ENCODE measurements around the gene MUSK. TPM values are rescaled to one million over a fixed set of nuclear protein-coding genes. Genes with fewer than 3 reads are reported as not detected.

MUSK gene
- total RNA-seq, 2 experiments from 2014 or later = not detected

DNA sequence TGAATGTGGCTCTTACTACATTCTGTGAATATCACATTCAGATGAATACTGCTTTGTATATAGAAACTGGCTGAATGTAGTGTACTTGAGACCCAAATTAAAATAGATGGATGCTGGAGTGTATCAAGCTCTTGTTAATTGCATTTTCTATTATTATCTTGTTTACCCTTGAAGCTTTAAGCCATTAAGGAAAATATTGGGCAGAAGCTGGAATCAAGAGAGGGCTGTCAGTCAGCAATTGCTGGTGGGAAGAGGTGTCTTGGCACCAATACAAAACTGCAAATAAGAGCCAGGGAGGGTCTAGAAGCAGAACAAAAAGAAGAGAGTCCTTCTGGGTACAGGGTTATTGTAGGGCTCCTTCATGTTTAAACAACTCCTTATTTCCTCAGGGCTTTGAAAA lies 38.8 kb downstream of the MUSK start:
- no peak for ATAC-seq
- Mint-ChIP-seq H3K9me3 (ENCODE audit: insufficient read depth) (no peaks in the 10 kb centered on the region), H3K36me3 (ENCODE audit: low read depth) (no peaks in the 10 kb centered on the region), H3K4me3 (no peak overlapping the region), H3K27me3 (ENCODE audit: low read depth) (no peaks in the 10 kb centered on the region), H3K4me1 (ENCODE audit: low read depth) (no peaks in the 10 kb centered on the region), H3K27ac (no peak overlapping the region)
- POLR2A ChIA-PET = no interaction called here
- CTCF ChIA-PET = no interaction called here
- DNase-seq = no peak

- no peak overlapping the region for H3K4me3 Mint-ChIP-seq
- POLR2A ChIA-PET = no interaction called here
- no peak for ATAC-seq
- no peaks in the 10 kb centered on the region for H3K9me3 Mint-ChIP-seq (ENCODE audit: insufficient read depth)
- DNase-seq = no peak
- no peaks in the 10 kb centered on the region for H3K4me1 Mint-ChIP-seq (ENCODE audit: low read depth)
- H3K36me3 Mint-ChIP-seq (ENCODE audit: low read depth) = no peaks in the 10 kb centered on the region
- CTCF ChIA-PET = no interaction called here
- no peaks in the 10 kb centered on the region for H3K27me3 Mint-ChIP-seq (ENCODE audit: low read depth)
- H3K27ac Mint-ChIP-seq = no peak overlapping the region
These were observed 41.8 kb downstream of the MUSK start for GRCh38 chr9:110710420-110710819.

DNA sequence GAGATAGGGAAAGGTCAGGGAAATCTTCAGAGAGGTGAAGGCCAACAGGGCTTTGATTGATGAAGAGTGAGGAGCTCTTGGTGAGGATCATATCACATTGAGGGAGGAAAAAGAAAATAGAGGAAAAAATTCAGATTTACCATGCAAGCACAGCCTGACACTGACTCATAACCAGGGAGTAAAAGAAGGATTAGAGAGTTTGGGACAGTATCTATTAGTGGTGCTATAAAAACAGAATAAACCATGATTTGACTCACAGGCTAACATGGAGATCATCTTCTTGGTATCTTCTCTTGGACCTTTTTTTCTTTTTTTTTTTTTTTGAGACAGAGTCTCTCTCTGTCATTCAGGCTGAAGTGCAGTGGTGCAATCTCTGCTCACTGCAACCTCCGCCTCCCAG lies 44.4 kb downstream of the MUSK start:
- ATAC-seq (no peak), DNase-seq (no peak)
- CTCF ChIA-PET = no interaction called here
- Mint-ChIP-seq H3K9me3 (ENCODE audit: insufficient read depth) (no peaks in the 10 kb centered on the region), H3K4me3 (no peak overlapping the region), H3K36me3 (ENCODE audit: low read depth) (no peaks in the 10 kb centered on the region), H3K27ac (no peak overlapping the region), H3K4me1 (ENCODE audit: low read depth) (no peaks in the 10 kb centered on the region), H3K27me3 (ENCODE audit: low read depth) (no peaks in the 10 kb centered on the region)
- POLR2A ChIA-PET = no interaction called here

- Mint-ChIP-seq H3K36me3 (ENCODE audit: low read depth) (no peaks in the 10 kb centered on the region), H3K4me1 (ENCODE audit: low read depth) (no peaks in the 10 kb centered on the region)
- CTCF ChIA-PET = no interaction called here
These were observed 45.7 kb downstream of the MUSK start for GRCh38 chr9:110714314-110714713.

GRCh38 chr9:110728058-110728457 lies 59.5 kb downstream of the MUSK start:
- ATAC-seq (no peak), DNase-seq (no peak)
- no peaks in the 10 kb centered on the region for H3K36me3 Mint-ChIP-seq (ENCODE audit: low read depth)
- no peaks in the 10 kb centered on the region for H3K27me3 Mint-ChIP-seq (ENCODE audit: low read depth)
- CTCF ChIA-PET = no interaction called here
- H3K4me3 Mint-ChIP-seq = no peak overlapping the region
- no peaks in the 10 kb centered on the region for H3K4me1 Mint-ChIP-seq (ENCODE audit: low read depth)
- POLR2A ChIA-PET = no interaction called here
- H3K27ac Mint-ChIP-seq = no peak overlapping the region
- peaks cover 7% of the 10 kb centered on the region for H3K9me3 Mint-ChIP-seq (ENCODE audit: insufficient read depth)

More at GRCh38 chr9:110714314-110714713, 45.7 kb downstream of the MUSK start:
- no peak for DNase-seq
- no peak overlapping the region for H3K27ac Mint-ChIP-seq
- H3K9me3 Mint-ChIP-seq (ENCODE audit: insufficient read depth) = no peaks in the 10 kb centered on the region
- ATAC-seq = no peak
- no peak overlapping the region for H3K4me3 Mint-ChIP-seq
- POLR2A ChIA-PET = no interaction called here
- no peaks in the 10 kb centered on the region for H3K27me3 Mint-ChIP-seq (ENCODE audit: low read depth)

- H3K27ac Mint-ChIP-seq = no peak overlapping the region
- ChIA-PET POLR2A (no interaction called here), CTCF (no interaction called here)
- no peaks in the 10 kb centered on the region for H3K4me1 Mint-ChIP-seq (ENCODE audit: low read depth)
- H3K4me3 Mint-ChIP-seq = no peak overlapping the region
- H3K27me3 Mint-ChIP-seq (ENCODE audit: low read depth) = no peaks in the 10 kb centered on the region
- H3K9me3 Mint-ChIP-seq (ENCODE audit: insufficient read depth) = peaks cover 7% of the 10 kb centered on the region
- H3K36me3 Mint-ChIP-seq (ENCODE audit: low read depth) = no peaks in the 10 kb centered on the region
- no peak for ATAC-seq
- no peak for DNase-seq
These were observed 61.0 kb downstream of the MUSK start for GRCh38 chr9:110729641-110730040.

DNA sequence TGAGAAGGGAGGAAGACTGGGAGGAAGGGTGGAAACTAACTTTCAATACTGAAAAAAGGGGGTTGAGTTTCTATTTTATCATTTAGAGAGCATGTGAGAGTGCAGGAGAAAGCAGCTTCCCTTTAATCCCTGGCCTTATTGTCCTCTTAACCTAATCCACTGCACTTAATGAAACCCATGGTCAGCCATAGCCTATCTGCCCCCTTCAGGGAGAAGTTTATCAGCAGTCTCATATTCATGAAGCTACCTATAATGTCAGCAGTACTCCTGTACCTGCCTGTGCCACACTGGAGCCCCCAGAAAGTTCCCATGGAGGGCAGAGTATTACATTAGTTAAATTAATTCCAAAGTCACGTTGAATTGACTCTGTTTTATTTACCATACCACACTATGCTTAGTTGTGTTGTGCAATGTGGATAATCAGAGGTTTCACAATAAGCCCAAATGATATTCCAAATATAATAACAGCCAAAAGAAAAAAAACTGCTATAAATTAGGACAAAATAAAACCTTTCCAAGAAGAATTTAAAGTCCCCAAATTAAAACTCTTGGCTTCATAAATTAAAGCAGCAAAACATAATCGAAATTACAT lies 62.9 kb downstream of the MUSK start:
- DNase-seq = no peak
- POLR2A ChIA-PET = no interaction called here
- no peak for ATAC-seq
- Mint-ChIP-seq H3K9me3 (ENCODE audit: insufficient read depth) (peaks cover 7% of the 10 kb centered on the region), H3K36me3 (ENCODE audit: low read depth) (no peaks in the 10 kb centered on the region), H3K4me1 (ENCODE audit: low read depth) (no peaks in the 10 kb centered on the region), H3K27me3 (ENCODE audit: low read depth) (no peaks in the 10 kb centered on the region), H3K4me3 (no peak overlapping the region), H3K27ac (no peak overlapping the region)
- CTCF ChIA-PET = no interaction called here

DNA sequence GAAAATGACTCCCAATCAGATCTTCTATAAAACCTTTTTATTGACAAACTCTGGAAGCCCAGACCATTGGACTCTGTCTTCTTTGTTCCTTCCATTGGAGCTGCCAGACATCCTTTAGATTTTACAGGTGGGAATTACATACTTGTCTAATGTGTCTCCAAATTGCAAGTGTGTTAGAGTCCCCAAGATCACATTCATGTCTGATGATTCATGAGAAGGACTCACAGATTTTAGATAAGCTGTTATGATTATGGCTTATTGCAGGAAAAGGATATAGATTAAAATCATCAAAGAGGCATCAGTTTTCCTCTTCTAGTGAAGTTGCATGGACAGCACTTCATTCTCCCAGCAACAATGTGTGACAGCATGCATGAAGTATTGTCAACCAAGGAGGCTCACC lies 70.4 kb downstream of the MUSK start:
- ATAC-seq = no peak
- Mint-ChIP-seq H3K36me3 (ENCODE audit: low read depth) (no peaks in the 10 kb centered on the region), H3K9me3 (ENCODE audit: insufficient read depth) (no peaks in the 10 kb centered on the region), H3K27ac (no peak overlapping the region), H3K4me3 (no peak overlapping the region), H3K27me3 (ENCODE audit: low read depth) (no peaks in the 10 kb centered on the region), H3K4me1 (ENCODE audit: low read depth) (no peaks in the 10 kb centered on the region)
- CTCF ChIA-PET = no interaction called here
- POLR2A ChIA-PET = no interaction called here
- DNase-seq = no peak

DNA sequence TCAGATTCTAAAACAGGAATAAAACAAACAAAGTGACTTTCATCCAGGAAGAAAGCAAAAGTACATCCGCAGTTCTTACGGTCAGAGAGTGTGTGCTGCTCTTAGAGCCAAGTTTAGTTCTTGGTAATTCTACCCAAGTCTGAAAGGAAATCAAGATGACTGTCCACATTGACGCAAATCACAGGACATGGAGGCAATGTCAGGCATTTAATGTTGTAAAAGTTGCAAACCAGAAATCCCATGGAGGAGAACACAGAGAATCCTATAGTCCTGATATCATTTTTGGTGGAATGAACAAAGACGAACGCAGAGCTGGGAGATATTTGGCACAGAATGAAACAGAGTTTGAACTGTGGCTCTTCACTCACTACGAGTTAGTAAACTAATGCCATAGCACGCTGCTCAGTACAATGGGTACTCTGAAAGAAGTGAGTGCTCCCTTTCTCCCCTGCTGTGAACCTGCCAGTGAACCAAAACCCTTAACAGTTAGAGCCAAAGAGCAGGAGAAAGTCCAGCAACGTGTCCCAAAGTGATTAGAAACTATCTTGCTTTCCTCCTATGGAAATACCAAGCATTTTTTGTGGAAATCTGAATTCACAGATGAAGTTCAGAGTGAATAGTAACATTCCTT lies 74.3 kb downstream of the MUSK start:
- Mint-ChIP-seq H3K4me3 (no peak overlapping the region), H3K27ac (no peak overlapping the region), H3K27me3 (ENCODE audit: low read depth) (no peaks in the 10 kb centered on the region), H3K4me1 (ENCODE audit: low read depth) (no peaks in the 10 kb centered on the region), H3K36me3 (ENCODE audit: low read depth) (no peaks in the 10 kb centered on the region), H3K9me3 (ENCODE audit: insufficient read depth) (no peaks in the 10 kb centered on the region)
- ATAC-seq = no peak
- ChIA-PET CTCF (no interaction called here), POLR2A (no interaction called here)
- no peak for DNase-seq

DNA sequence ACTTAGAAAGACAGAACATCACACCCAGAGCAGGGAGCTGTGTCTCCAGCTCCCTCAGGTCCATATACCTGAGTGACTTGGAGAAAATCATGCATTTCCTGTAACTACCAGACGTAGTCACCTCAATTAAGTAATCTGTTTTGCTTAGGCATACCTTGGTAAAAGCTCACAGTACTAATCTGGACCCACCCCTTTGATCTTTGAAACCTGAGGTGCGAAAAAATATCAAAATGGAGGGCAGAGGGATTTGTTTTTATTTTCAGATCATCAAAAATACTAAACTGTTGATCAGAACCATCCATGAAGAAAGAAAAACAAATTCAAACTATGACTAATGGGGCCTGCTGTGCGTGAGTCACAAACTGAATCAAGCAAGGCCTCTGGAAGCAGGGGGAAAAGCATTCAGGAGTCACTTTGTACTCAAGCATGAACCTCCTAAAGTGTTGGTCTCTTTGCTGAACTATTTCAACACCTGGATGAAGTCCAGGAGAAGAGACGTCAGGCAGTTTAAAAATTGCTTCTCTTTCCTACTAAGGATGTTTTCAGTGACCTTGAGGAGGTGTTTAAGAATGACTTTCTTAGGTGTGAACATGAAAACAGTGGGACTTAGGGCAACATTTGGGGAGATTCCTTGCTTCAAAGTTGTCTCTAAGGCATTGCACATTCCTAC lies 76.3 kb downstream of the MUSK start:
- Mint-ChIP-seq H3K9me3 (ENCODE audit: insufficient read depth) (no peaks in the 10 kb centered on the region), H3K27ac (no peak overlapping the region), H3K4me1 (ENCODE audit: low read depth) (no peaks in the 10 kb centered on the region), H3K4me3 (no peak overlapping the region), H3K27me3 (ENCODE audit: low read depth) (no peaks in the 10 kb centered on the region), H3K36me3 (ENCODE audit: low read depth) (no peaks in the 10 kb centered on the region)
- ChIA-PET CTCF (no interaction called here), POLR2A (no interaction called here)
- DNase-seq = no peak
- no peak for ATAC-seq

DNA sequence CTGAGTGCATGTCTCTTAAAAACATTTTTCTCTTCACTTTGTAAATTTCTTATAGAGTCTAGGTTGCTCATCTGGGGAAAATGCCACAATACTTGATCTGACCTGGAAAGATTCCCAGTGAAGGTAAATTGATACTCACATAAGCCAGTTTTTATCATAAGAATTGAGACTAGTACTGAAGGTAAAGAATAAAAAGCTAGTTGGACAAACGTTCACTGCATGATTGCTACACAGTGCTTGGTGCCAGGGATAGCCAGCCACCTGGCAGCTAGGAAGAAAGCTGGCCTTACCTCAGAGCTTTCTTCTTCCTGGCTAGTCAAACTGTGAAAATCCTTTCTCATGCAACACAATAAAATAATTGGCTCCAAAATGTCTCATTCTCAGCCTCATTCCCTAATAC lies 77.1 kb downstream of the MUSK start:
- H3K4me1 Mint-ChIP-seq (ENCODE audit: low read depth) = no peaks in the 10 kb centered on the region
- no peak overlapping the region for H3K4me3 Mint-ChIP-seq
- H3K27ac Mint-ChIP-seq = no peak overlapping the region
- H3K9me3 Mint-ChIP-seq (ENCODE audit: insufficient read depth) = no peaks in the 10 kb centered on the region
- POLR2A ChIA-PET = no interaction called here
- no peaks in the 10 kb centered on the region for H3K27me3 Mint-ChIP-seq (ENCODE audit: low read depth)
- ATAC-seq (no peak), DNase-seq (no peak)
- CTCF ChIA-PET = interaction anchor here (0.7 kb wide), 1 partner anchor 143 kb away, joined by 3 read pairs; no protein-coding TSS in a partner anchor
- no peaks in the 10 kb centered on the region for H3K36me3 Mint-ChIP-seq (ENCODE audit: low read depth)

- Mint-ChIP-seq H3K9me3 (ENCODE audit: insufficient read depth) (no peaks in the 10 kb centered on the region), H3K27me3 (ENCODE audit: low read depth) (no peaks in the 10 kb centered on the region), H3K36me3 (ENCODE audit: low read depth) (no peaks in the 10 kb centered on the region), H3K4me1 (ENCODE audit: low read depth) (no peaks in the 10 kb centered on the region), H3K27ac (no peak overlapping the region), H3K4me3 (no peak overlapping the region)
- DNase-seq = no peak
- ATAC-seq = no peak
- CTCF ChIA-PET = no interaction called here
- POLR2A ChIA-PET = no interaction called here
These were observed 77.8 kb downstream of the MUSK start for GRCh38 chr9:110746211-110746930.

Data from activated CD8-positive, alpha-beta T cell treated with anti-CD3 and anti-CD28 coated beads, Interleukin-2, amount 10 ng/mL, durations not matched to agents 7 days and 5 days (primary cell).